Measurements from ENCODE around the gene CX3CL1.

DNA sequence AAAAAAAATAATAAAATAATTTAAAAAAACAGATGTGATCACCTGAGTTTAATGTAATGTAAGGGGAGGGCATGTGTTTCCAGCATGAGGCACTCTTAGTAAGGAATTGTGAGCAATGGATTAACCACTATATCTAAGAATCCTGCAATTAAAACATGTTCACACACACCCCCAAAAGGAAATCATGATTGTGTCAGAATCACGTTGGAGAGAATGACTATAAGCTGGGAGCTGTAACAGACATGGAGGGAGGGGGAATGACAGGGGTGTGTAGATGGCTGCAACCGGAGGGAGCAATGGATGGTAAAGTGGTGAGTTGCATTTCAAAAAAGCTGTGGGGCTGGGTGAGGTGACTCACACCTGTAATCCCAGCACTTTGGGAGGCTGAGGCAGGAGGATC, 27.3 kb upstream of the CX3CL1 start:
- TF ChIP-seq, protein P1, sequence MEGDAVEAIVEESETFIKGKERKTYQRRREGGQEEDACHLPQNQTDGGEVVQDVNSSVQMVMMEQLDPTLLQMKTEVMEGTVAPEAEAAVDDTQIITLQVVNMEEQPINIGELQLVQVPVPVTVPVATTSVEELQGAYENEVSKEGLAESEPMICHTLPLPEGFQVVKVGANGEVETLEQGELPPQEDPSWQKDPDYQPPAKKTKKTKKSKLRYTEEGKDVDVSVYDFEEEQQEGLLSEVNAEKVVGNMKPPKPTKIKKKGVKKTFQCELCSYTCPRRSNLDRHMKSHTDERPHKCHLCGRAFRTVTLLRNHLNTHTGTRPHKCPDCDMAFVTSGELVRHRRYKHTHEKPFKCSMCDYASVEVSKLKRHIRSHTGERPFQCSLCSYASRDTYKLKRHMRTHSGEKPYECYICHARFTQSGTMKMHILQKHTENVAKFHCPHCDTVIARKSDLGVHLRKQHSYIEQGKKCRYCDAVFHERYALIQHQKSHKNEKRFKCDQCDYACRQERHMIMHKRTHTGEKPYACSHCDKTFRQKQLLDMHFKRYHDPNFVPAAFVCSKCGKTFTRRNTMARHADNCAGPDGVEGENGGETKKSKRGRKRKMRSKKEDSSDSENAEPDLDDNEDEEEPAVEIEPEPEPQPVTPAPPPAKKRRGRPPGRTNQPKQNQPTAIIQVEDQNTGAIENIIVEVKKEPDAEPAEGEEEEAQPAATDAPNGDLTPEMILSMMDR (IDR thresholded peaks at IDR 0.05; ENCODE audit: poor library complexity, severe bottlenecking), result no peak
- TF ChIP-seq EP300 (conservative IDR thresholded peaks at IDR 0.05; ENCODE audit: poor library complexity, severe bottlenecking), result no peak

All from neural cell (in vitro differentiated cells).